ENCODE results near the gene KCNAB2. TPM values are rescaled to one million over a fixed set of nuclear protein-coding genes. Genes with fewer than 3 reads are reported as not detected.

Gene KCNAB2
- total RNA-seq, 1 experiment from 2014 or later = 11.0 TPM

- intact Hi-C loops (cut with micrococcal nuclease; ENCODE audit: unreplicated experiment) = loop anchor here (2.0 to 10.0 kb wide), 2 partner anchors 55 to 135 kb away; partner anchors contain the start of gene HES3
- no peak for TF ChIP-seq CTCF (IDR thresholded peaks at IDR 0.05; ENCODE audit: insufficient read depth in 1 of 2, low read depth in 1 of 2, low read length in 1 of 2, severe bottlenecking in 1 of 2, unreplicated experiment in 1 of 2)
- no TSS peak for BruUV-seq (replicated peaks)
- Mint-ChIP-seq H3K27ac (ENCODE audit: unreplicated experiment) (no peak overlapping the region), H3K36me3 (ENCODE audit: insufficient read depth, unreplicated experiment) (no peaks in the 10 kb centered on the region), H3K27me3 (ENCODE audit: insufficient read depth, unreplicated experiment) (peaks cover 8% of the 10 kb centered on the region), H3K4me1 (ENCODE audit: low read depth, unreplicated experiment) (no peaks in the 10 kb centered on the region), H3K9me3 (ENCODE audit: unreplicated experiment) (no peaks in the 10 kb centered on the region), H3K4me3 (ENCODE audit: unreplicated experiment) (no peak overlapping the region)
- ChIA-PET CTCF (no interaction called here), POLR2A (no interaction called here)
- no peaks in the 10 kb centered on the region for H3K36me3 ChIP-seq (ENCODE audit: control insufficient read depth, insufficient read depth, low read length)
- no peaks in the 10 kb centered on the region for H3K4me1 ChIP-seq
- H3K9me3 ChIP-seq = no peaks in the 10 kb centered on the region
- H3K4me3 ChIP-seq (ENCODE audit: low read depth, low read length) = no peak overlapping the region
- no peak for DNase-seq
- H3K27me3 ChIP-seq (replicated peaks; ENCODE audit: control insufficient read depth, insufficient read depth, low read length) = no peaks in the 10 kb centered on the region
These were observed 64.0 kb downstream of the KCNAB2 start for GRCh38 chr1:6109688-6110087.

- Mint-ChIP-seq H3K27me3 (ENCODE audit: insufficient read depth, unreplicated experiment) (peaks cover 8% of the 10 kb centered on the region), H3K4me3 (ENCODE audit: unreplicated experiment) (no peak overlapping the region), H3K9me3 (ENCODE audit: unreplicated experiment) (no peaks in the 10 kb centered on the region), H3K27ac (ENCODE audit: unreplicated experiment) (no peak overlapping the region), H3K36me3 (ENCODE audit: insufficient read depth, unreplicated experiment) (no peaks in the 10 kb centered on the region), H3K4me1 (ENCODE audit: low read depth, unreplicated experiment) (no peaks in the 10 kb centered on the region)
- no peak for DNase-seq
- no peaks in the 10 kb centered on the region for H3K4me1 ChIP-seq
- TF ChIP-seq CTCF (IDR thresholded peaks at IDR 0.05; ENCODE audit: insufficient read depth in 1 of 2, low read depth in 1 of 2, low read length in 1 of 2, severe bottlenecking in 1 of 2, unreplicated experiment in 1 of 2) = no peak
- no peaks in the 10 kb centered on the region for H3K36me3 ChIP-seq (ENCODE audit: control insufficient read depth, insufficient read depth, low read length)
- H3K9me3 ChIP-seq = no peaks in the 10 kb centered on the region
- no peaks in the 10 kb centered on the region for H3K27me3 ChIP-seq (replicated peaks; ENCODE audit: control insufficient read depth, insufficient read depth, low read length)
- no TSS peak for BruUV-seq (replicated peaks)
- ChIA-PET CTCF (interaction anchor here (0.6 kb wide), 1 partner anchor 1703 kb away, joined by 4 read pairs; no protein-coding TSS in a partner anchor), POLR2A (no interaction called here)
- no peak overlapping the region for H3K4me3 ChIP-seq (ENCODE audit: low read depth, low read length)
- intact Hi-C loops (cut with micrococcal nuclease; ENCODE audit: unreplicated experiment) = no loop called here
These were observed 64.6 kb downstream of the KCNAB2 start for GRCh38 chr1:6110326-6110725.

GRCh38 chr1:6111571-6111970, 65.9 kb downstream of the KCNAB2 start:
- intact Hi-C loops (cut with micrococcal nuclease; ENCODE audit: unreplicated experiment) = no loop called here
- DNase-seq = no peak
- BruUV-seq (replicated peaks) = no TSS peak
- Mint-ChIP-seq H3K27me3 (ENCODE audit: insufficient read depth, unreplicated experiment) (peaks cover 8% of the 10 kb centered on the region), H3K4me1 (ENCODE audit: low read depth, unreplicated experiment) (no peaks in the 10 kb centered on the region), H3K36me3 (ENCODE audit: insufficient read depth, unreplicated experiment) (no peaks in the 10 kb centered on the region), H3K27ac (ENCODE audit: unreplicated experiment) (no peak overlapping the region), H3K9me3 (ENCODE audit: unreplicated experiment) (peaks cover 4% of the 10 kb centered on the region), H3K4me3 (ENCODE audit: unreplicated experiment) (no peak overlapping the region)
- Histone ChIP-seq H3K36me3 (ENCODE audit: control insufficient read depth, insufficient read depth, low read length) (no peaks in the 10 kb centered on the region), H3K4me1 (no peaks in the 10 kb centered on the region), H3K4me3 (ENCODE audit: low read depth, low read length) (no peak overlapping the region), H3K27me3 (replicated peaks; ENCODE audit: control insufficient read depth, insufficient read depth, low read length) (no peaks in the 10 kb centered on the region), H3K9me3 (no peaks in the 10 kb centered on the region)
- ChIA-PET CTCF (no interaction called here), POLR2A (no interaction called here)
- no peak for TF ChIP-seq CTCF (IDR thresholded peaks at IDR 0.05; ENCODE audit: insufficient read depth in 1 of 2, low read depth in 1 of 2, low read length in 1 of 2, severe bottlenecking in 1 of 2, unreplicated experiment in 1 of 2)
